KOPT-K1 (cell line): ENCODE results near the gene TBC1D22A.

Experiments used
- H3K27ac ChIP-seq: fragments of 200-600 bp; sonication (generic); 2 replicates; pipeline ENCODE4 v1.5.1; 2016; ENCODE audit warnings: antibody characterized with exemption, mild to moderate bottlenecking, low read depth, low read length; ENCODE audit not compliant: poor library complexity, severe bottlenecking
- H3K36me3 ChIP-seq: fragments of 200-600 bp; sonication (generic); 2 replicates; pipeline ENCODE4 v1.5.1; 2017; ENCODE audit warnings: antibody characterized with exemption, mild to moderate bottlenecking, low read length, moderate library complexity; ENCODE audit not compliant: insufficient read depth
- H3K9me3 ChIP-seq: fragments of 200-600 bp; sonication (generic); 2 replicates; pipeline ENCODE4 v1.5.1; 2017; ENCODE audit warnings: antibody characterized with exemption, low read length, mild to moderate bottlenecking; ENCODE audit not compliant: insufficient read depth, poor library complexity, severe bottlenecking

Gene TBC1D22A

GRCh38 chr22:47206666-47207218 lies 444.3 kb downstream of the TBC1D22A start:
- H3K27ac ChIP-seq, result no peak overlapping the region
- no peaks in the 10 kb centered on the region for H3K9me3 ChIP-seq
- no peaks in the 10 kb centered on the region for H3K36me3 ChIP-seq

DNA sequence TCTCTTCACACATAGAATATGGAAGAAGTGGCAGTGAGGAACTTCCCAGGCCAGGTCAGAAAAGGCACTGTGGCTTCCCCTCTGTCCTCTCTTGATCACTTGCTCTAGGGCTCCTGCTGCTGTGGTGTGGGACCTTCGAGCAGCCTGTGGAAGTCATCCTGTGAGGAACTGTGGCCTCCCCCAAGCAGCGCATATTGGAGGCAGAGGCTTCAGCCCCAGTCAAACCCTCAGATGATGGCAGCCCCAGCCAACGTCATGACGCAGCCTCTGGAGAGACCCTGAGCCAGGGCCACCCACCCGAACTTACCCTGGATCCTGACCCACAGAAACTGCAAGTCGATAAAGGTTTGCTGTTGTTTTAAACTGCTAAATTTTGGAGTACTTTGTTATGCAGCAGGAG lies 444.9 kb downstream of the TBC1D22A start:
- no peaks in the 10 kb centered on the region for H3K36me3 ChIP-seq
- no peaks in the 10 kb centered on the region for H3K9me3 ChIP-seq
- no peak overlapping the region for H3K27ac ChIP-seq

- no peak overlapping the region for H3K27ac ChIP-seq
- H3K9me3 ChIP-seq, result no peaks in the 10 kb centered on the region
- H3K36me3 ChIP-seq, result no peaks in the 10 kb centered on the region
Measured at GRCh38 chr22:47207846-47208554, 445.6 kb downstream of the TBC1D22A start.

- no peaks in the 10 kb centered on the region for H3K9me3 ChIP-seq
- H3K36me3 ChIP-seq, result no peaks in the 10 kb centered on the region
- H3K27ac ChIP-seq, result no peak overlapping the region
Measured at GRCh38 chr22:47208630-47209029, 446.2 kb downstream of the TBC1D22A start.

GRCh38 chr22:47209040-47209514 lies 446.6 kb downstream of the TBC1D22A start:
- Histone ChIP-seq H3K27ac (no peak overlapping the region), H3K36me3 (no peaks in the 10 kb centered on the region), H3K9me3 (no peaks in the 10 kb centered on the region)

DNA sequence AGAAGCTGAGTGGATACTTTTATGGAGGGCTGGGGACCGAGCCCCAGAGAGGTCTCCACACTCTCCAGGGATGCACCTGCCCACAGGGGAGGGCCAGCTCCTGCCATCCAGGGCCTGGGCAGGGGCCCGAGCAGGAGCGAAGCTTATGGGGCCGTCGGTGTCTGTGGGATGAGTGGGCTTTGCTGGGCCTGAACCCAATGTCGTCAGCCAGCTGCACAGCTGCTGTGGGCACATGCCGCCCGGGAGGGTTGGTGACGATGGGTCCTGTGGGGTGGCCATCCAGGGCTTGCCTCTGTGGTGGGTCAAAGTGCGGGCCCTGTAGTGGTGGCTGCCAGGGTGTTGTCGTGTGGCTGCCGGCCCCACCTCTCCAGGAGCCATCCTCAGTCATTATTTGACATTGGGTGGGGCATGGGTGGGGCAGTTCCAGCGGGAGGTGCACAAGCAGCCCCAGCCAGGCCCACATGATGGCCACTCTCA lies 447.1 kb downstream of the TBC1D22A start:
- H3K9me3 ChIP-seq, result no peaks in the 10 kb centered on the region
- no peak overlapping the region for H3K27ac ChIP-seq

DNA sequence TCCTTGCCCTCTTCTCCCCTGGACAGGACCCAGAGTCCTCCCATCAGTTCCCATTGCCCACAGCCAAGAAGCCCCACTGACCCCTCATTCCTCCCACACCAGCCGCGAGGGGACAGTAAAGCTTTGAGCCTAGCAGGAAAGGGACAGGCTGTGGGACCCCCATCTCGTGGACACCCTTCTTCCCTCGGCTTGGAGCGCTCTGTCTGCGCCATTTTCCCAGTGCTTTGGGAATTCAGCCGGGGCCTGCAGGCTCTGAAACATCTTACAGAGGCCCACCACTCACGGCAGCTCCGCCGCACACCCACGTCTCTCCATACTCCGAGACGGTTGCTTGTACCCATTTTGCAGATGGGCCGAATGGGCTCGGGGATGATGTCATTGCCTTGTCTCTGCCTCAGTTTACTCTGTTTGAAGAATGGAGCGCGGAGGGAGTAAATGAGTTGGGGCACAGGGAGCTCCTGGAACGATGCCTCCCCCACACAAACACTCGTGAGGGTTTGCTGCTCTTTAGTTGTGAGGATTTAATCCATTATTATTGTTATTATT lies 447.7 kb downstream of the TBC1D22A start:
- no peaks in the 10 kb centered on the region for H3K9me3 ChIP-seq
- no peak overlapping the region for H3K27ac ChIP-seq
- H3K36me3 ChIP-seq, result no peaks in the 10 kb centered on the region

More for the DNA sequence above, 447.1 kb downstream of the TBC1D22A start:
- no peaks in the 10 kb centered on the region for H3K36me3 ChIP-seq

DNA sequence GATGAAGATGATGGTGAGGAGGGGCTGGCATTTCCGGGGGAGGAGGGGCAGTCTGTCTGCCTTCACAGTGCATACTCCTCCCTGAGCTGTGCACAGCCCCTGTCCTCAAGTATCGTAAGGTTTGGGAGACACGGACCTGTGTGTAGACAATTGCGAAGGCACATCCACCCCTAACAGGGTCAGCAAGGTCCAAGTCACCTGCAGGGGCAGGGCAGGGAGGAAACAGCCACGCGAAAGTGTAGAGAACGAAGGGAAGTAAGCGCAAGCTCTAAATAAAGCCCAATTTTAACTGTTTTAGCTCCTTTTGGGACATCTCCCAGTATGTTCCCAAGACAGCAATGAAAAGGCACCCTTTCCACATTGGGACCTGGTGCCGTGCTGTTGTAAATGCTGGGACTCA lies 448.2 kb downstream of the TBC1D22A start:
- H3K36me3 ChIP-seq, result no peaks in the 10 kb centered on the region
- no peak overlapping the region for H3K27ac ChIP-seq
- H3K9me3 ChIP-seq, result no peaks in the 10 kb centered on the region

- no peaks in the 10 kb centered on the region for H3K9me3 ChIP-seq
Measured at GRCh38 chr22:47213571-47214230, 451.3 kb downstream of the TBC1D22A start.

DNA sequence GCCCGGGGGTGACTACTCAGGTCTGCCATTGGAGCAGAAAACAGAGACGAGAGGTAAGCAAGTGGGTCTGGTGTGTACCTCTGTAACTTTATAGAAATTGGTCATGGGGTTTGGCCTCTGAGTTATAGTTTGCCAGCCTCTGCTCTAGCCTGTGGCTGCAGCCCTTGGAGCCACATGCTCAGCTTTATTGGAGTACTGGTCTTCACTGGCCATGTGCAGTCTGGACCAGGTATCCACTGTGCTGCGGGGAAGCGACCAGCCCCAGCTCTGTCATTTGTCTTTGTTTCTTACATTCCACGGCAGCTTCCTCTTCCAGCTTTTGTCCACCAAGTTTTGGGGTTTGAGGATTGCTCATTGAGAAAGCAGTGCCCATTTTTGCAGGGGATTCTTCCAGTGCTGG lies 453.4 kb downstream of the TBC1D22A start:
- H3K27ac ChIP-seq, result no peak overlapping the region
- H3K9me3 ChIP-seq, result no peaks in the 10 kb centered on the region
- no peaks in the 10 kb centered on the region for H3K36me3 ChIP-seq

More at GRCh38 chr22:47213571-47214230, 451.3 kb downstream of the TBC1D22A start:
- no peaks in the 10 kb centered on the region for H3K36me3 ChIP-seq
- no peak overlapping the region for H3K27ac ChIP-seq

- Histone ChIP-seq H3K27ac (no peak overlapping the region), H3K9me3 (no peaks in the 10 kb centered on the region), H3K36me3 (no peaks in the 10 kb centered on the region)
Measured at GRCh38 chr22:47218671-47219070, 456.2 kb downstream of the TBC1D22A start.

GRCh38 chr22:47219789-47220188 lies 457.3 kb downstream of the TBC1D22A start:
- no peak overlapping the region for H3K27ac ChIP-seq
- no peaks in the 10 kb centered on the region for H3K9me3 ChIP-seq
- no peaks in the 10 kb centered on the region for H3K36me3 ChIP-seq

- Histone ChIP-seq H3K9me3 (no peaks in the 10 kb centered on the region), H3K27ac (no peak overlapping the region), H3K36me3 (no peaks in the 10 kb centered on the region)
Measured at GRCh38 chr22:47220752-47221151, 458.3 kb downstream of the TBC1D22A start.

GRCh38 chr22:47221840-47222615 lies 459.6 kb downstream of the TBC1D22A start:
- H3K9me3 ChIP-seq, result no peaks in the 10 kb centered on the region
- H3K36me3 ChIP-seq, result no peaks in the 10 kb centered on the region
- no peak overlapping the region for H3K27ac ChIP-seq
